GM12878 (cell line): ENCODE data around the gene CCL11. TPM values are rescaled to one million over a fixed set of nuclear protein-coding genes. Genes with fewer than 3 reads are reported as not detected.

Experiments
- ATAC-seq: fragments of 200-7000 bp; cut with Tn5 transposase; 3 replicates; pipeline ENCODE4 v1.9.1; 2020; ENCODE audit warnings: mild to moderate bottlenecking, moderate library complexity
- BruUV-seq: library from RNA; stranded (reverse); fragments of 400-500 nt; replicated peaks from 2 replicates; lab custom pipeline; 2021; lab: Mats Ljungman, UMichigan
- CTCF ChIA-PET: fragments of 300-600 bp; sonication (Branson Sonifier 250); formaldehyde crosslinking; extraction: SDS; loops from one replicate; lab custom pipeline; 2021; ENCODE audit warnings: inconsistent platforms; lab: Yijun Ruan, JAX
- POLR2A ChIA-PET: fragments of 350-600 bp; formaldehyde crosslinking; extraction: SDS; loops from one replicate; lab custom pipeline; 2021; ENCODE audit warnings: inconsistent platforms; lab: Charles Lee
- RAD21 ChIA-PET: fragments of 300-600 bp; sonication (Branson Sonifier 250); formaldehyde crosslinking; loops from one replicate; lab custom pipeline; 2023; ENCODE audit warnings: antibody characterized with exemption; ENCODE audit not compliant: unreplicated experiment; lab: Charles Lee
- SMC1A ChIA-PET: fragments of 300-600 bp; sonication (Branson Sonifier 250); formaldehyde crosslinking; loops from one replicate; lab custom pipeline; 2023; ENCODE audit not compliant: unreplicated experiment, uncharacterized antibody; lab: Charles Lee
- DNase-seq: peaks from one replicate; pipeline ENCODE4 v3.0.0-alpha.2; 2011; ENCODE audit warnings: low read depth, low spot score
- FAIRE-seq: peaks from 3 replicates; lab custom pipeline; 2011; peaks lifted over from hg19 to GRCh38; lab: Jason Lieb, UNC
- H2AFZ ChIP-seq: 2 replicates; pipeline ENCODE4 v1.6.0; 2011; ENCODE audit warnings: low read depth, low read length, control low read depth; ENCODE audit not compliant: control insufficient read depth
- H3K27ac ChIP-seq: 2 replicates; pipeline ENCODE4 v1.5.1; 2011; ENCODE audit warnings: control low read depth; ENCODE audit not compliant: control insufficient read depth, insufficient read depth
- H3K27me3 ChIP-seq, 2 experiments: replicated peaks in 1 of 2; 2 replicates each; pipeline versions ENCODE4 v1.6.0 to v1.6.1; 2011; ENCODE audit warnings: low read length in 1 of 2; ENCODE audit not compliant: control insufficient read depth in 2 of 2, insufficient read depth in 2 of 2
- H3K36me3 ChIP-seq, 2 experiments: 2 replicates each; pipeline ENCODE4 v1.5.1; 2011; ENCODE audit warnings: low read length in 1 of 2; ENCODE audit not compliant: control insufficient read depth in 2 of 2, insufficient read depth in 2 of 2
- H3K4me1 ChIP-seq: 2 replicates; pipeline ENCODE4 v1.6.1; 2011; ENCODE audit warnings: mild to moderate bottlenecking, low read length, moderate library complexity, mixed read lengths; ENCODE audit not compliant: control insufficient read depth, insufficient read depth
- H3K4me2 ChIP-seq: 2 replicates; pipeline ENCODE4 v1.6.0; 2011; ENCODE audit warnings: control low read depth; ENCODE audit not compliant: control insufficient read depth, insufficient read depth
- H3K4me3 ChIP-seq: fragments of 200-600 bp; sonication (generic); 2 replicates; pipeline ENCODE4 v1.5.1; 2016
- H3K79me2 ChIP-seq: 2 replicates; pipeline ENCODE4 v1.6.0; 2011; ENCODE audit warnings: low read length; ENCODE audit not compliant: control insufficient read depth, insufficient read depth
- H3K9ac ChIP-seq: 2 replicates; pipeline ENCODE4 v1.8.0; 2011; ENCODE audit warnings: low read length, control low read depth, mixed read lengths; ENCODE audit not compliant: control insufficient read depth, insufficient read depth
- H3K9me3 ChIP-seq: replicated peaks from 3 replicates; pipeline ENCODE4 v1.5.1; 2011; ENCODE audit warnings: mild to moderate bottlenecking, low read length; ENCODE audit not compliant: control insufficient read depth, insufficient read depth
- H4K20me1 ChIP-seq: 2 replicates; pipeline ENCODE4 v1.6.0; 2011; ENCODE audit not compliant: control insufficient read depth, insufficient read depth
- MYC ChIP-seq: IDR thresholded peaks from 2 replicates; pipeline ENCODE4 v1.6.1; 2011; ENCODE audit warnings: mild to moderate bottlenecking, low read length, moderate library complexity, inconsistent platforms; ENCODE audit not compliant: insufficient read depth, insufficient replicate concordance, insufficient read length, severe bottlenecking
- POLR2A ChIP-seq: IDR thresholded peaks from 2 replicates; pipeline ENCODE4 v1.6.1; 2011; ENCODE audit warnings: low read depth, mild to moderate bottlenecking, low read length
- RAD21 ChIP-seq: IDR thresholded peaks from 2 replicates; pipeline ENCODE4 v1.6.1; 2011; ENCODE audit warnings: mild to moderate bottlenecking, low read depth, low read length, moderate library complexity; ENCODE audit not compliant: insufficient read depth
- SMC3 ChIP-seq: IDR thresholded peaks from 2 replicates; pipeline ENCODE4 v1.6.1; 2011; ENCODE audit warnings: low read length, improper control_type of control experiment, borderline replicate concordance
- SRF ChIP-seq, 2 experiments: IDR thresholded peaks; 2 replicates each; pipeline ENCODE4 v1.6.1; 2011; ENCODE audit warnings: low read depth in 2 of 2, low read length in 2 of 2, mild to moderate bottlenecking in 1 of 2, moderate library complexity in 1 of 2
- YY1 ChIP-seq: IDR thresholded peaks from 2 replicates; pipeline ENCODE4 v1.6.1; 2011; ENCODE audit warnings: low read depth, mild to moderate bottlenecking, low read length
- ZNF384 ChIP-seq: IDR thresholded peaks from 2 replicates; pipeline ENCODE4 v1.6.1; 2012; ENCODE audit warnings: low read depth, mild to moderate bottlenecking, low read length, improper control_type of control experiment, borderline replicate concordance
- WGBS: methylation state at CpG from one replicate; pipeline ENCODE4 v1.1.6; 2016; ENCODE audit warnings: low lambda C conversion rate; ENCODE audit not compliant: insufficient replicate concordance, insufficient coverage; ENCODE audit errors: missing lambda C conversion rate; 5-methylcytosine and 5-hydroxymethylcytosine counted together
- in situ Hi-C: fragments of 300-500 bp; cut with MboI; formaldehyde crosslinking; loops from 9 replicates; pipeline ENCODE4 v1.14.3; 2018; ENCODE audit warnings: mixed read lengths
- intact Hi-C: fragments of 100-400 bp; cut with micrococcal nuclease; formaldehyde crosslinking; loops from one replicate; pipeline ENCODE4 v1.14.2; 2022; ENCODE audit not compliant: unreplicated experiment
- polyA plus RNA-seq, 11 experiments: library from polyadenylated mRNA; depleted of rRNA in 4 of 11; unstranded in 6 of 11; stranded (reverse) in 5 of 11; fragments of >200 nt; fragmentation: Nextera tagmentation in 4 of 11; fragmentation: Illumina TruSeq in 1 of 11; extraction: Ambion mirVana in 4 of 11; extraction: Trizol in 1 of 11; gene quantifications; 1 replicate in 1 of 11; 2 replicates in 10 of 11; pipeline versions ENCODE4 v1.2.1 to v1.2.3, GENCODE V29; 2011 to 2016; ENCODE audit warnings: inconsistent platforms in 2 of 11, missing spikeins in 2 of 11, low read depth in 1 of 11
- total RNA-seq, 4 experiments: library from RNA; depleted of rRNA in 3 of 4; stranded (reverse); fragments of >200 nt in 3 of 4; fragmentation: Illumina TruSeq in 1 of 4; extraction: Trizol in 1 of 4; gene quantifications; 2 replicates each; pipeline versions ENCODE4 v1.2.1 to v1.2.3, GENCODE V29; 2013 to 2021
- TF ChIP-seq, protein P1 (sequence below): IDR thresholded peaks from 2 replicates; pipeline ENCODE4 v1.6.1; 2012; ENCODE audit warnings: improper control_type of control experiment, low read depth, low read length; ENCODE audit not compliant: insufficient replicate concordance
- TF ChIP-seq, protein P2 (sequence below): IDR thresholded peaks from 2 replicates; pipeline ENCODE4 v1.6.1; 2011; ENCODE audit warnings: borderline replicate concordance, low read depth, mild to moderate bottlenecking, moderate library complexity, low read length; ENCODE audit not compliant: insufficient read depth, poor library complexity, severe bottlenecking
- TF ChIP-seq, protein P3 (sequence below): fragments of 450-650 bp; IDR thresholded peaks from 2 replicates; pipeline ENCODE4 v1.6.1; 2014; ENCODE audit warnings: mild to moderate bottlenecking
- TF ChIP-seq, protein P4 (sequence below): IDR thresholded peaks from 2 replicates; pipeline ENCODE4 v1.6.1; 2012; ENCODE audit warnings: low read depth, low read length, improper control_type of control experiment

CCL11 gene
- total and polyA plus RNA-seq, 10 of the 15 experiments (the other 5 are each of a cell fraction or from before 2014, with no cell fraction given): not detected

DNA sequence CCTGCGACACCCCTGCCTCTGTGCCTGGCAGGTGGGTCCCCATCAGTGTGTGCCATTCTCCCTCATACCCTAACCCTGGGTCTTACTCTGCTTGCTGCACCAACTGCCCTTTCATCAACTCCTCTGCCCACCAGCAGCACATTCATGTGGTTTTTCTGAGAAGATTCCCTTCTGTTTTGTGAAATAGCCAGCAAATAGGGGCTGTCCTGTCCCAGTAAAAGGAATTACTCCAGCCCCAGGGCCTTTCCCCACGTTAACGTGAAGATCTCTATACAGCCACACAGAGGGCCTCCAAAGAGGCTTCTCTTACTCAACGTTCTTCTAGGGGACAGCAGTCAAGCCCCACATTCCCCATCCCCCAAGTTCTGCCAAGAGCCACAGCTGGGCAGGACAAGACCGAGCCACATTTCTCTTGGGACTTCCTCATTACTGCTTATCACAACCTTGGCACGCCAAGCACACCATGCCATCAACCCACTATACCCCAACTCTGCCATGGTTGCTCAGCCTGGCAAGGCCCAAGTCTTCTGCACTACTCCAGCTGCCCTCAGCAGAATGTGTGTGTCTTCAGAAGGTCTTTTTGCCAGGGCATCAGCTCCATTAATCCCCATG lies 49.2 kb upstream of the CCL11 start (continued):
- no peak for TF ChIP-seq SRF (IDR thresholded peaks at IDR 0.05; ENCODE audit: low read depth in 2 of 2, low read length in 2 of 2)
- TF ChIP-seq, all 136 proteins: peak for 0

DNA sequence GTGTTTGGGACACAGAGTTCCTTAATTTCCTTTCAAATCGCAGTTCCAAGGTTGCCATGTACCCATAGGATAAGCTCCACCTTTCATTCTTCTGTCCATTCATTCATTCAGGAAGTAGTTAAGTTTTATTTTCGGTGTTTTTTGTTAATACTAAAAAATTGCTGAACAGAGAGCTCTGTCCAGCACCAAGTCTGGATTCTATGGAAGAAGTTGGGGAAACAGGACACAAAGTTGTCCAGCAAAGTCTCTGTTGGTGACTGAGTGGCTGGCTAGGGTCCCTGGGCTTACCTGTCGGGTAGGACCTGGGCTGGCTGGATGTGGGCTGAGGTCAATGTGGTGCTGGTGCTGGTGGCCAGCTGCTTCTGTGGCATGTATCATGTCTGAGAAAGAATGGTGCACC lies 48.1 kb upstream of the CCL11 start:
- RAD21 ChIA-PET: no interaction called here
- Histone ChIP-seq H4K20me1 (no peaks in the 10 kb centered on the region), H3K9me3 (no peaks in the 10 kb centered on the region), H2AFZ (no peak overlapping the region), H3K4me1 (peaks cover 7% of the 10 kb centered on the region), H3K27ac (no peak overlapping the region), H3K36me3 (no peaks in the 10 kb centered on the region), H3K4me2 (no peak overlapping the region), H3K4me3 (no peak overlapping the region), H3K27me3 (no peaks in the 10 kb centered on the region), H3K79me2 (no peaks in the 10 kb centered on the region), H3K9ac (no peak overlapping the region)
- no TSS peak for BruUV-seq
- DNase-seq: no peak
- CTCF ChIA-PET: interaction anchor here (0.6 to 1.6 kb wide), 3 partner anchors 37 to 123 kb away, joined by 3 to 4 read pairs (median 3); no protein-coding TSS in a partner anchor
- intact Hi-C loops (no loop called here), in situ Hi-C loops (no loop called here)
- ATAC-seq: no peak
- SMC1A ChIA-PET: interaction anchor here (0.6 kb wide), 1 partner anchor 92 kb away, joined by 3 read pairs; no protein-coding TSS in a partner anchor
- 0% methylated on average over 3 of the region's 3 CpGs for WGBS
- POLR2A ChIA-PET: no interaction called here
- no peak for FAIRE-seq
- TF ChIP-seq, protein P1, sequence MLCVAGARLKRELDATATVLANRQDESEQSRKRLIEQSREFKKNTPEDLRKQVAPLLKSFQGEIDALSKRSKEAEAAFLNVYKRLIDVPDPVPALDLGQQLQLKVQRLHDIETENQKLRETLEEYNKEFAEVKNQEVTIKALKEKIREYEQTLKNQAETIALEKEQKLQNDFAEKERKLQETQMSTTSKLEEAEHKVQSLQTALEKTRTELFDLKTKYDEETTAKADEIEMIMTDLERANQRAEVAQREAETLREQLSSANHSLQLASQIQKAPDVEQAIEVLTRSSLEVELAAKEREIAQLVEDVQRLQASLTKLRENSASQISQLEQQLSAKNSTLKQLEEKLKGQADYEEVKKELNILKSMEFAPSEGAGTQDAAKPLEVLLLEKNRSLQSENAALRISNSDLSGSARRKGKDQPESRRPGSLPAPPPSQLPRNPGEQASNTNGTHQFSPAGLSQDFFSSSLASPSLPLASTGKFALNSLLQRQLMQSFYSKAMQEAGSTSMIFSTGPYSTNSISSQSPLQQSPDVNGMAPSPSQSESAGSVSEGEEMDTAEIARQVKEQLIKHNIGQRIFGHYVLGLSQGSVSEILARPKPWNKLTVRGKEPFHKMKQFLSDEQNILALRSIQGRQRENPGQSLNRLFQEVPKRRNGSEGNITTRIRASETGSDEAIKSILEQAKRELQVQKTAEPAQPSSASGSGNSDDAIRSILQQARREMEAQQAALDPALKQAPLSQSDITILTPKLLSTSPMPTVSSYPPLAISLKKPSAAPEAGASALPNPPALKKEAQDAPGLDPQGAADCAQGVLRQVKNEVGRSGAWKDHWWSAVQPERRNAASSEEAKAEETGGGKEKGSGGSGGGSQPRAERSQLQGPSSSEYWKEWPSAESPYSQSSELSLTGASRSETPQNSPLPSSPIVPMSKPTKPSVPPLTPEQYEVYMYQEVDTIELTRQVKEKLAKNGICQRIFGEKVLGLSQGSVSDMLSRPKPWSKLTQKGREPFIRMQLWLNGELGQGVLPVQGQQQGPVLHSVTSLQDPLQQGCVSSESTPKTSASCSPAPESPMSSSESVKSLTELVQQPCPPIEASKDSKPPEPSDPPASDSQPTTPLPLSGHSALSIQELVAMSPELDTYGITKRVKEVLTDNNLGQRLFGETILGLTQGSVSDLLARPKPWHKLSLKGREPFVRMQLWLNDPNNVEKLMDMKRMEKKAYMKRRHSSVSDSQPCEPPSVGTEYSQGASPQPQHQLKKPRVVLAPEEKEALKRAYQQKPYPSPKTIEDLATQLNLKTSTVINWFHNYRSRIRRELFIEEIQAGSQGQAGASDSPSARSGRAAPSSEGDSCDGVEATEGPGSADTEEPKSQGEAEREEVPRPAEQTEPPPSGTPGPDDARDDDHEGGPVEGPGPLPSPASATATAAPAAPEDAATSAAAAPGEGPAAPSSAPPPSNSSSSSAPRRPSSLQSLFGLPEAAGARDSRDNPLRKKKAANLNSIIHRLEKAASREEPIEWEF: no peak
- TF ChIP-seq MYC (no peak), POLR2A (no peak), YY1 (no peak), RAD21 (no peak), ZNF384 (no peak), SMC3 (no peak)
- TF ChIP-seq, protein P2, sequence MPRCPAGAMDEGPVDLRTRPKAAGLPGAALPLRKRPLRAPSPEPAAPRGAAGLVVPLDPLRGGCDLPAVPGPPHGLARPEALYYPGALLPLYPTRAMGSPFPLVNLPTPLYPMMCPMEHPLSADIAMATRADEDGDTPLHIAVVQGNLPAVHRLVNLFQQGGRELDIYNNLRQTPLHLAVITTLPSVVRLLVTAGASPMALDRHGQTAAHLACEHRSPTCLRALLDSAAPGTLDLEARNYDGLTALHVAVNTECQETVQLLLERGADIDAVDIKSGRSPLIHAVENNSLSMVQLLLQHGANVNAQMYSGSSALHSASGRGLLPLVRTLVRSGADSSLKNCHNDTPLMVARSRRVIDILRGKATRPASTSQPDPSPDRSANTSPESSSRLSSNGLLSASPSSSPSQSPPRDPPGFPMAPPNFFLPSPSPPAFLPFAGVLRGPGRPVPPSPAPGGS: no peak
- TF ChIP-seq, protein P3, sequence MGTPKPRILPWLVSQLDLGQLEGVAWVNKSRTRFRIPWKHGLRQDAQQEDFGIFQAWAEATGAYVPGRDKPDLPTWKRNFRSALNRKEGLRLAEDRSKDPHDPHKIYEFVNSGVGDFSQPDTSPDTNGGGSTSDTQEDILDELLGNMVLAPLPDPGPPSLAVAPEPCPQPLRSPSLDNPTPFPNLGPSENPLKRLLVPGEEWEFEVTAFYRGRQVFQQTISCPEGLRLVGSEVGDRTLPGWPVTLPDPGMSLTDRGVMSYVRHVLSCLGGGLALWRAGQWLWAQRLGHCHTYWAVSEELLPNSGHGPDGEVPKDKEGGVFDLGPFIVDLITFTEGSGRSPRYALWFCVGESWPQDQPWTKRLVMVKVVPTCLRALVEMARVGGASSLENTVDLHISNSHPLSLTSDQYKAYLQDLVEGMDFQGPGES: no peak
- TF ChIP-seq, protein P4, sequence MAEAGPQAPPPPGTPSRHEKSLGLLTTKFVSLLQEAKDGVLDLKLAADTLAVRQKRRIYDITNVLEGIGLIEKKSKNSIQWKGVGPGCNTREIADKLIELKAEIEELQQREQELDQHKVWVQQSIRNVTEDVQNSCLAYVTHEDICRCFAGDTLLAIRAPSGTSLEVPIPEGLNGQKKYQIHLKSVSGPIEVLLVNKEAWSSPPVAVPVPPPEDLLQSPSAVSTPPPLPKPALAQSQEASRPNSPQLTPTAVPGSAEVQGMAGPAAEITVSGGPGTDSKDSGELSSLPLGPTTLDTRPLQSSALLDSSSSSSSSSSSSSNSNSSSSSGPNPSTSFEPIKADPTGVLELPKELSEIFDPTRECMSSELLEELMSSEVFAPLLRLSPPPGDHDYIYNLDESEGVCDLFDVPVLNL: no peak
